Sciatic nerve (tissue), 2 donors: ENCODE measurements around the gene TMEM269. TPM values are rescaled to one million over a fixed set of nuclear protein-coding genes. Genes with fewer than 3 reads are reported as not detected.
A peak's percentile ranks its signal among the peaks of the same experiment; 100 is the strongest.
"Not testable (repeated sequence)": the region's sequence is repeated elsewhere in the genome, so short reads cannot be mapped to it uniquely, and the experiment has no call there.

Experiments used
- ATAC-seq: fragments of 200-7000 bp; cut with Tn5 transposase; one replicate; pipeline ENCODE4 v1.9.1; 2020; ENCODE audit warnings: mild to moderate bottlenecking, moderate library complexity
- DNase-seq: peaks from one replicate; pipeline ENCODE4 v3.0.0-alpha.2; 2020; ENCODE audit warnings: low spot score
- intact Hi-C: fragments of 100-400 bp; cut with DNase I; formaldehyde crosslinking; loops from one replicate; pipeline ENCODE4 v1.14.2; 2022
- total RNA-seq: library from RNA; stranded (reverse); fragmentation: NEBNext Ultra II Directional; extraction: Animal tissue kit (Norgen Biotek cat#: 25700); gene quantifications from one replicate; pipeline ENCODE4 v1.2.1, GENCODE V29; 2021
- donor health status: DM: no; HTN: no; CAD: no.
- donor health status: DM: no; HTN: no; CAD: no.

The TMEM269 gene
- total RNA-seq, 1 donor from 2014 or later = 0.31 TPM

GRCh38 chr1:42807056-42807668 lies 22.4 kb downstream of the TMEM269 start:
- ATAC-seq = no peak
- intact Hi-C loops = no loop called here

GRCh38 chr1:42814815-42815214 lies 30.0 kb downstream of the TMEM269 start:
- ATAC-seq, DNase-seq, intact Hi-C loops: not testable (repeated sequence)

More at GRCh38 chr1:42807056-42807668, 22.4 kb downstream of the TMEM269 start:
- DNase-seq = no peak

DNA sequence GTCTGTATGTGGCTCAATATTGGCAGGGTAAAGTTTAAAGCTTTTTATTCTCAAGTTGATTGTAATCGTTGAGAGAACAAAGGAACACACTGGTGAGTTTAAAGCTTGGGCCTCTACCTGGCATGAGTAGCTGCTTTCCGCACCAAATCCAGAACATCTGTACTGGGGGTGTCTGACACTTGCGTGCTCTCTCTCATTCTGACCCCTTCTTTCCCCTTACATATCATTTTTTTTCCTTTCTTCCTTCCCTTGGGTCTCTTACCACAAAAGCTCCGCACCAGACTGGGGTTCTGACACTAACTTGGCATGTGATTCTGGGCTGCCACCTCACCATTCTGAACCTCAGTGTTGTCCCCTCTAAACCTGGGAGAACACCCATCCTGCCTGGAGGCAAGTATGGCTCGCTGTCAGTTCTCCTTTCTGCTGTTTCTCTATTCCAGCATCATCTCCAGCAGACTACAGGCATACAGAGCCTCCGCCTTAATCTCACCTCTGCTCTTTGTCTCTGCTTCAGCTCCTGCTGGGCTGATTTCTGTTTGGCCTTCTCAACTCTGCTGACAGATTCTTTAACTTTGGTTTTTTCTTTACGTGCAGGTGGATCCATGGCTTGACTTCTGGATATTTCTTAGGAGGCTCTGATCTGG lies 31.3 kb downstream of the TMEM269 start:
- DNase-seq (no peak), ATAC-seq (peak; percentile 7)
- intact Hi-C loops = no loop called here

DNA sequence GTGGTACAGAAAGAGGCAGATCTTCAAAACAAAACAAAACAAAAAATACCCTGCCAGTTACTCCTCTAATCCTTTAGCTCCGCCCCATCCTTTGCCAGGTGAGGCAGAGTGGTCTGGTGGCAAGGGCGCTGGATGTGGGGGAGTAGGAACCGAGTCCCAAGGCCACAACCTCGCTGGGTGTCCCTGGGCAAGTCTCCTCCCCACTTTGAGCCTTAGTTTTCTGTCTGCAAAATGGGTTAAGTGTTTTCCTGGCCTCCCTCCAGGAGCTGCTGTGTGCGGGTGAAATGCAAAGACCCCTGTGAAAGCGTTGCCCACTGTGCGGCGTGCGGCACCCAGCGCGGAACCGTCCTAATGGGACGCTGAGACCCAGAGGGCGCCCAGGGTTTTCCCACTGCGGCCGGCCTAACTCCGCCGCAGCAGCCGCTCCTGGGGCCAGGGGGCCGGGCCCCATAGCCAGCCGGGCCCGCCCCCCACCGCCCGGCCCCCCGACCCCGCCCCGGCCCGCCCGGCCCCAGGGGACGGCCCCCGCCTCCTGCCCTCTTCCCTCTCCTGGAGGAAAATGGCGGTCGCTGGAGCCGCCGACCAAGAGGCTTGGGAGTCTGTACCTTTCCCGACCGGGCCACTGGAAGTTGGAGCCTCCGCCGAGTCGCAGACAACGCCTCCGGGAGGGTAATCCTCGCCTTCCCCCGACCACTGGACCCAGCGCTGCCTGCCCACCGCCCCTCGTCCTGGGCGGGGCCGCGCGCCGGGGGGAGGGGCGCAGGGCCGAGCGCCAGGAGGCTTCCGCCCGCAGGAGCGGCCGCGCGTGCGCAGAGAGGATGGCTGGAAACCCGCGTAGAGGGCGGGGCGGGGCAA lies 32.0 kb downstream of the TMEM269 start, which contains the start of the genes ERMAP and SVBP:
ERMAP (plus strand) TSS at position 538 of the 855 bp plus-strand sequence. CDS start 13,327 bp downstream, outside the sequence.
SVBP (minus strand) TSS at position 813 of the 855 bp plus-strand sequence. CDS start 853 bp downstream, outside the sequence.
- ATAC-seq (peak; percentile 98), DNase-seq (peak; percentile 97)
- intact Hi-C loops = no loop called here

DNA sequence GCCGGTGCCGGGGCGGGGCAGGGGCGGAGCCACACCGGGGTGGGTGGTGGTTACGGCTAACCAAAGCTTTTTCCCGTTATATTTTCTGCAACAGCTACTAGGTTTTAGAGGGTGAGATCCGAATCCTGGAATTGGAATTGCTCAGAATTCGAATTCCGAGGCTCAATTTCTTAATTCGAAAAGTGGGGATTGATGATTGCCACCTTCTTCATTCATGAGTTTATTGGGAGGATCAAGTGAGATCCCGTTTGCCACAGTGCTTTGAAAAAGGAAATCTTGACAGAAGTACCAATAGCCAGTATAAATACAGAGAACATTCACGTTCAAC lies 32.6 kb downstream of the TMEM269 start:
- ATAC-seq = no peak
- DNase-seq = no peak
- intact Hi-C loops = no loop called here

GRCh38 chr1:42817976-42818375 lies 33.2 kb downstream of the TMEM269 start:
- intact Hi-C loops = no loop called here
- DNase-seq (no peak), ATAC-seq (no peak)

- intact Hi-C loops = no loop called here
- no peak for DNase-seq
- no peak for ATAC-seq
These were observed 36.0 kb downstream of the TMEM269 start for GRCh38 chr1:42820813-42821212.

DNA sequence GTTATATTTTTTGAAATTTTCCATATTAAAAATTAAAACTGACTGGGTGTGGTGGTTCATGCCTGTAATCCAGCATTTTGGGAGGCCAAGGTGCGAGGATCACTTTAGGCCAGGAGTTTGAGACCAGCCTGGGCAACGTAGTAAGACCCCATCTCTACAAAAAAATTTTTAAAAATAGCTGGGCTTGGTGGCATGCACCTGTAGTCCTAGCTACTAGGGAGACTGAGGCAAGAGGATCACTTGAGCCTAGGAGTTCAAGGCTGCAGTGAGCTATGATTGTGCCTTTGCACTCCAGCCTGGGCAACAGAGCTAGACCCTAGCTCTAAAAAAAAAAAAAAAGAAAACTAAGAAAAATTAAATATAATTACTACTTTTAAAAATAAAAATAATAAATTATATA lies 36.9 kb downstream of the TMEM269 start:
- ATAC-seq (no peak), DNase-seq (no peak)
- intact Hi-C loops = no loop called here

- peak; percentile 73 for ATAC-seq
- DNase-seq = no peak
- intact Hi-C loops = no loop called here
These were observed 38.1 kb downstream of the TMEM269 start for GRCh38 chr1:42822800-42823392.

DNA sequence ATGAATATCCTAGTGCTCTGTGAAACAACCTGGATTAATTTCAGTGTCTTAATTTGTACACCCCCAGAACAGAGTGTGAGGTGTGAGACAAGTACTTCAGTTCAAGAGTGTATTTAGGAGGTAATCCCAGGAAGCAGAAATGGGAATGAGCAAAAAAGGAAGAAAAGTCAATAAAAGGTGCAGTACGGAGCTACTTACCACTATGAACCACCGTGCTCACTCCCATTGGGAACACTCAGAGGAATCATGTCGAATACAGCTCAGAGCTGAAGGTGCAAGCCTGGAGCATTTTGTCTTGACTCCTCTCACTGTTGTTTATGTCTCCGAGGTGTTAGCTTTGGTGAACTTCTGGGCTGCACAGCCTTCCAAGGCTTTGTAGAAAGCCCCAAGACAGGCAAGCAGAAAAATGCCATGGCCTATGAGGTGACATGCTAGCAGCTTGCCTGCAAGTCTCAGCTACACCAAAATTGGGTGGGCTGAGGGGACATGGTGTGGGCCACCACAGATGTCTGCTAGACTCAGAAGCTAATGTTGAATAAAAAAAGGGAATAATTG lies 39.8 kb downstream of the TMEM269 start:
- DNase-seq (no peak), ATAC-seq (peak; percentile 23)
- intact Hi-C loops = no loop called here

DNA sequence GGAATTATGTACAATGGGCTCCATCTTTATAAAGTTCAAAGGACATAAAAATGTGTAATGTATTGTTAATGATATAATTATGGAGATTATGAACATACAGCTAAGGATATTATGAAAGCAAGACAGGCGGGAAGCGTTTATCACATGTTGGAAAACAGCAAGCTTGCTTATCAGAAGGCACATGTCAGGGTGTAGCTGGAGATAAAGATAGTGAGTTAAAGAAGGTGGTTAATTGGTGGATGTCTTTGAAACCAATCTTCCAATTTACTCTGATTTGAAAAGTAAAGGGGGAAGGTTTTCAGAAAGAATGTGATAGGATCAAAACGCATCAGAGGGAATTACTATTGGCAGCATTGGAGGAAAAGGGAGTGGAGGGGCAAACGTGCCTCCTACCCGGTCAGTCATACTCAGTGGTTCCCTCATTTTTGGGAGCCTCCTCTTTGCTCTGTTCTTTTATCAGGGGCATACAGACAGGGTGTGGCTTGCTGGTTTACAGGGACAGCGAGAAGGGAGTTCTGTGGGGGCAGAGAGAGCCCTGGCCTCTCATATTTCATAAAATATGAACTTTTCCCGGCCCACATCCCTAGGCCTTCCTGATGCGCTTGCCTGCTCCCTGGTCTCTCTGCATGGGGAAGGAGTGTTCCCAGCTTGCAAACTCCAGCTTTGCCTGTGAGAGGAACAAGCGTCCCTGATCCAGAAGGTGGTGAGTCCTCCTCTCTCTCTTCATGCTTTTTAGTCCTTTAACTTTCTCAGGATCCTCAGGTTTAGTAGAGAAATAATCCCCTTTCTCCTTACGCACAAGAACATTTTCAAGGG lies 40.5 kb downstream of the TMEM269 start:
- intact Hi-C loops = no loop called here
- DNase-seq (no peak), ATAC-seq (no peak)

DNA sequence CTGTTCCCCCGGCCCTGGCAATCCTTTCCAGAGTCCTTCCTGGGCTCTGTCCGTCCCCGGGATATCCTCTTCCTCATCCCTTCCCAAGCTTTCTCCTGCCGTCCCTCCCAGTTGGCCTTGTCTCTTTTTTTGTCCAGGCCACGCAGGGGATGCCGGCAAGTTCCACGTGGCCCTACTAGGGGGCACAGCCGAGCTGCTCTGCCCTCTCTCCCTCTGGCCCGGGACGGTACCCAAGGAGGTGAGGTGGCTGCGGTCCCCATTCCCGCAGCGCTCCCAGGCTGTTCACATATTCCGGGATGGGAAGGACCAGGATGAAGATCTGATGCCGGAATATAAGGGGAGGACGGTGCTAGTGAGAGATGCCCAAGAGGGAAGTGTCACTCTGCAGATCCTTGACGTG lies 45.8 kb downstream of the TMEM269 start:
- ATAC-seq (no peak), DNase-seq (no peak)
- intact Hi-C loops = no loop called here

GRCh38 chr1:42831273-42831672 lies 46.5 kb downstream of the TMEM269 start:
- intact Hi-C loops = no loop called here
- DNase-seq = no peak

DNA sequence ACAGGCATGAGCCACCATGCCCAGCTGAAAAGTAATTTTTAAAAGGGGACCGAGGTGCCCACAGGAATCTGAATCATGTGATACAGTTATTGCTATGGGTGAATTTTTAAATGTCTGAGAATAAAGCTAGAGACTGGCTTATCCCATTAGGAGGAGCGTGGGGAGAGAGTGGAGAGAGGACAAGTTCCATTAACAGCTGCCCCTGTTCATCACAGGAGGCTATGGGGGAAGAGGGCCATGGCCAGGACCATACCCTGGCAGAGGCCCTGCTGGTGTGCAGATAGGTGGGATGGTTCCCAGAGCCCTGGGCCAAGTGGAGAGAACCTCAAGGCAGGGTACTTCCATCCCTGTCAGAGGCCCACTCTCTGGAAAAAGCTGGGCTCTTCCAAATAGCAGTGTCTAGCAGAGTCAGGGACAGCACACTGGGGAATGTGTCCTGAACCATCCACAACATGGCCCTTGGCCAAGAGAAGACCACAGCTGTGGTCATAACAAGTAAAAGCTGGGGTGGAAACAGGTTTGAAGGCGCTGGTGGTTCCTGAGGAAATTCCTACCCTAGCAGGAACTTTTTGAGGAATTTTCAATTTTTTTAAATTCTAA lies 48.0 kb downstream of the TMEM269 start:
- DNase-seq (no peak), ATAC-seq (no peak)
- intact Hi-C loops = no loop called here

More at GRCh38 chr1:42831273-42831672, 46.5 kb downstream of the TMEM269 start:
- no peak for ATAC-seq

- DNase-seq (no peak), ATAC-seq (no peak)
- intact Hi-C loops = no loop called here
These were observed 49.2 kb downstream of the TMEM269 start for GRCh38 chr1:42833981-42834380.

- intact Hi-C loops = no loop called here
- ATAC-seq (no peak), DNase-seq (no peak)
These were observed 50.0 kb downstream of the TMEM269 start for GRCh38 chr1:42834803-42835202.

- ATAC-seq (no peak), DNase-seq (no peak)
These were observed 50.6 kb downstream of the TMEM269 start for GRCh38 chr1:42835422-42835821.

DNA sequence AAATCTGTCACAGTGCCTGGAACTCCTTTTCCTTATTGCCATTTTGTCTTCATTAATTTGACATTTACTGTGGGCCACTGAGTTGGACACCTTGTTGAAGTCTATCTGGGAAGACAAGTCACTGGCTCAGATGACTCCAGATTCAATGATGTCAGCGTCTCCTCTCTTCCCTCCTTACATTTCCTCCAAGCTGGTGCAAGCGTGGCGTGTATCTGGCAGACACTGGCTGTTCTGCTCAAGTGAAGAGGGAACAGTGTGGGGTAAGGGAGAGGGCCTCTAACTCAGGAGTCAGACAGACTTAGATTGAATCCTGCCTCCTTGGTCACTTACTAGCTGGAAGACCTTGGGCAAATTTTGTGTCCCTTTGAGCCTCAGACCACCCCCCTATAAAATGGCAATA lies 52.9 kb downstream of the TMEM269 start:
- intact Hi-C loops = no loop called here
- ATAC-seq = peak; percentile 52
- no peak for DNase-seq

More at GRCh38 chr1:42835422-42835821, 50.6 kb downstream of the TMEM269 start:
- intact Hi-C loops = no loop called here
